GM12878 (cell line): ENCODE results near the gene SCNN1B. TPM values are rescaled to one million over a fixed set of nuclear protein-coding genes. Genes with fewer than 3 reads are reported as not detected.

Experiments used
- ATAC-seq: fragments of 200-7000 bp; cut with Tn5 transposase; 3 replicates; pipeline ENCODE4 v1.9.1; 2020; ENCODE audit warnings: mild to moderate bottlenecking, moderate library complexity
- BruUV-seq: library from RNA; stranded (reverse); fragments of 400-500 nt; replicated peaks from 2 replicates; lab custom pipeline; 2021; lab: Mats Ljungman, UMichigan
- CTCF ChIA-PET: fragments of 300-600 bp; sonication (Branson Sonifier 250); formaldehyde crosslinking; extraction: SDS; loops from one replicate; lab custom pipeline; 2021; ENCODE audit warnings: inconsistent platforms; lab: Yijun Ruan, JAX
- POLR2A ChIA-PET: fragments of 350-600 bp; formaldehyde crosslinking; extraction: SDS; loops from one replicate; lab custom pipeline; 2021; ENCODE audit warnings: inconsistent platforms; lab: Charles Lee
- RAD21 ChIA-PET: fragments of 300-600 bp; sonication (Branson Sonifier 250); formaldehyde crosslinking; loops from one replicate; lab custom pipeline; 2023; ENCODE audit warnings: antibody characterized with exemption; ENCODE audit not compliant: unreplicated experiment; lab: Charles Lee
- SMC1A ChIA-PET: fragments of 300-600 bp; sonication (Branson Sonifier 250); formaldehyde crosslinking; loops from one replicate; lab custom pipeline; 2023; ENCODE audit not compliant: unreplicated experiment, uncharacterized antibody; lab: Charles Lee
- DNase-seq: peaks from one replicate; pipeline ENCODE4 v3.0.0-alpha.2; 2011; ENCODE audit warnings: low read depth, low spot score
- FAIRE-seq: peaks from 3 replicates; lab custom pipeline; 2011; peaks lifted over from hg19 to GRCh38; lab: Jason Lieb, UNC
- H2AFZ ChIP-seq: 2 replicates; pipeline ENCODE4 v1.6.0; 2011; ENCODE audit warnings: low read depth, low read length, control low read depth; ENCODE audit not compliant: control insufficient read depth
- H3K27ac ChIP-seq: 2 replicates; pipeline ENCODE4 v1.5.1; 2011; ENCODE audit warnings: control low read depth; ENCODE audit not compliant: control insufficient read depth, insufficient read depth
- H3K27me3 ChIP-seq, 2 experiments: replicated peaks in 1 of 2; 2 replicates each; pipeline versions ENCODE4 v1.6.0 to v1.6.1; 2011; ENCODE audit warnings: low read length in 1 of 2; ENCODE audit not compliant: control insufficient read depth in 2 of 2, insufficient read depth in 2 of 2
- H3K36me3 ChIP-seq, 2 experiments: 2 replicates each; pipeline ENCODE4 v1.5.1; 2011; ENCODE audit warnings: low read length in 1 of 2; ENCODE audit not compliant: control insufficient read depth in 2 of 2, insufficient read depth in 2 of 2
- H3K4me1 ChIP-seq: 2 replicates; pipeline ENCODE4 v1.6.1; 2011; ENCODE audit warnings: mild to moderate bottlenecking, low read length, moderate library complexity, mixed read lengths; ENCODE audit not compliant: control insufficient read depth, insufficient read depth
- H3K4me2 ChIP-seq: 2 replicates; pipeline ENCODE4 v1.6.0; 2011; ENCODE audit warnings: control low read depth; ENCODE audit not compliant: control insufficient read depth, insufficient read depth
- H3K4me3 ChIP-seq: fragments of 200-600 bp; sonication (generic); 2 replicates; pipeline ENCODE4 v1.5.1; 2016
- H3K79me2 ChIP-seq: 2 replicates; pipeline ENCODE4 v1.6.0; 2011; ENCODE audit warnings: low read length; ENCODE audit not compliant: control insufficient read depth, insufficient read depth
- H3K9ac ChIP-seq: 2 replicates; pipeline ENCODE4 v1.8.0; 2011; ENCODE audit warnings: low read length, control low read depth, mixed read lengths; ENCODE audit not compliant: control insufficient read depth, insufficient read depth
- H3K9me3 ChIP-seq: replicated peaks from 3 replicates; pipeline ENCODE4 v1.5.1; 2011; ENCODE audit warnings: mild to moderate bottlenecking, low read length; ENCODE audit not compliant: control insufficient read depth, insufficient read depth
- H4K20me1 ChIP-seq: 2 replicates; pipeline ENCODE4 v1.6.0; 2011; ENCODE audit not compliant: control insufficient read depth, insufficient read depth
- E2F8 ChIP-seq: fragments of 450-650 bp; IDR thresholded peaks from 2 replicates; pipeline ENCODE4 v1.6.1; 2018; ENCODE audit warnings: mild to moderate bottlenecking, low read depth, moderate library complexity; ENCODE audit not compliant: partially characterized antibody
- E4F1 ChIP-seq: fragments of 450-650 bp; IDR thresholded peaks from 2 replicates; pipeline ENCODE4 v1.6.1; 2018; ENCODE audit warnings: borderline replicate concordance, mild to moderate bottlenecking; ENCODE audit not compliant: partially characterized antibody
- EP300 ChIP-seq, 2 experiments: fragments of 150-350 bp in 1 of 2; IDR thresholded peaks; 2 replicates each; pipeline ENCODE4 v1.6.1; 2011 to 2012; ENCODE audit warnings: low read depth in 2 of 2, low read length in 2 of 2, borderline replicate concordance in 1 of 2, improper control_type of control experiment in 1 of 2, inconsistent platforms in 1 of 2; ENCODE audit not compliant: control insufficient read depth in 1 of 2
- KLF5 ChIP-seq: fragments of 450-650 bp; IDR thresholded peaks from 2 replicates; pipeline ENCODE4 v1.6.1; 2014; ENCODE audit warnings: mild to moderate bottlenecking; ENCODE audit not compliant: partially characterized antibody
- MYB ChIP-seq: fragments of 150-350 bp; IDR thresholded peaks from 2 replicates; pipeline ENCODE4 v1.6.1; 2014; ENCODE audit warnings: mild to moderate bottlenecking, low read depth, low read length, borderline replicate concordance
- NFXL1 ChIP-seq: fragments of 450-650 bp; IDR thresholded peaks from 2 replicates; pipeline ENCODE4 v1.6.1; 2017; ENCODE audit warnings: antibody characterized with exemption, mild to moderate bottlenecking, borderline replicate concordance
- NFYA ChIP-seq: IDR thresholded peaks from 2 replicates; pipeline ENCODE4 v1.6.1; 2011; ENCODE audit warnings: low read depth, mild to moderate bottlenecking, low read length, improper control_type of control experiment, borderline replicate concordance
- SMAD5 ChIP-seq: IDR thresholded peaks from 2 replicates; pipeline ENCODE4 v1.6.1; 2016; ENCODE audit warnings: antibody characterized with exemption, low read depth
- TBL1XR1 ChIP-seq: IDR thresholded peaks from 2 replicates; pipeline ENCODE4 v1.6.1; 2012; ENCODE audit warnings: low read depth, low read length, improper control_type of control experiment
- ZNF592 ChIP-seq: fragments of 450-650 bp; IDR thresholded peaks from 2 replicates; pipeline ENCODE4 v1.6.1; 2017; ENCODE audit warnings: mild to moderate bottlenecking, moderate library complexity
- ZZZ3 ChIP-seq: IDR thresholded peaks from 2 replicates; pipeline ENCODE4 v1.6.1; 2011; ENCODE audit warnings: low read depth; ENCODE audit not compliant: control insufficient read depth, insufficient read length
- WGBS: methylation state at CpG from one replicate; pipeline ENCODE4 v1.1.6; 2016; ENCODE audit warnings: low lambda C conversion rate; ENCODE audit not compliant: insufficient replicate concordance, insufficient coverage; ENCODE audit errors: missing lambda C conversion rate; 5-methylcytosine and 5-hydroxymethylcytosine counted together
- in situ Hi-C: fragments of 300-500 bp; cut with MboI; formaldehyde crosslinking; loops from 9 replicates; pipeline ENCODE4 v1.14.3; 2018; ENCODE audit warnings: mixed read lengths
- intact Hi-C: fragments of 100-400 bp; cut with micrococcal nuclease; formaldehyde crosslinking; loops from one replicate; pipeline ENCODE4 v1.14.2; 2022; ENCODE audit not compliant: unreplicated experiment
- polyA plus RNA-seq, 11 experiments: library from polyadenylated mRNA; depleted of rRNA in 4 of 11; unstranded in 6 of 11; stranded (reverse) in 5 of 11; fragments of >200 nt; fragmentation: Nextera tagmentation in 4 of 11; fragmentation: Illumina TruSeq in 1 of 11; extraction: Ambion mirVana in 4 of 11; extraction: Trizol in 1 of 11; gene quantifications; 1 replicate in 1 of 11; 2 replicates in 10 of 11; pipeline versions ENCODE4 v1.2.1 to v1.2.3, GENCODE V29; 2011 to 2016; ENCODE audit warnings: inconsistent platforms in 2 of 11, missing spikeins in 2 of 11, low read depth in 1 of 11
- total RNA-seq, 4 experiments: library from RNA; depleted of rRNA in 3 of 4; stranded (reverse); fragments of >200 nt in 3 of 4; fragmentation: Illumina TruSeq in 1 of 4; extraction: Trizol in 1 of 4; gene quantifications; 2 replicates each; pipeline versions ENCODE4 v1.2.1 to v1.2.3, GENCODE V29; 2013 to 2021

Gene SCNN1B
- total and polyA plus RNA-seq, 10 of the 15 experiments (the other 5 are each of a cell fraction or from before 2014, with no cell fraction given) = 0.28 to 1.5 (median 0.64) TPM

GRCh38 chr16:23398987-23399805 lies 97.1 kb downstream of the SCNN1B start:
- H3K4me3 ChIP-seq = no peak overlapping the region
- no peak for FAIRE-seq
- ChIA-PET RAD21 (interaction anchor here (0.8 kb wide), 1 partner anchor 36 kb away, joined by 3 read pairs; no protein-coding TSS in a partner anchor), POLR2A (interaction anchor here (0.8 kb wide), 1 partner anchor 10 kb away, joined by 3 read pairs; no protein-coding TSS in a partner anchor), SMC1A (interaction anchor here (0.5 kb wide), 1 partner anchor 92 kb away, joined by 3 read pairs; no protein-coding TSS in a partner anchor), CTCF (interaction anchor here (0.6 to 1.4 kb wide), 3 partner anchors 15 to 782 kb away, joined by 3 to 4 read pairs (median 3); no protein-coding TSS in a partner anchor)
- no peaks in the 10 kb centered on the region for H3K9me3 ChIP-seq
- no peak overlapping the region for H3K9ac ChIP-seq
- no peak for TF ChIP-seq E4F1
- no peak for TF ChIP-seq TBL1XR1
- TF ChIP-seq ZZZ3 = no peak
- no peak for TF ChIP-seq EP300 (IDR thresholded peaks at IDR 0.05; ENCODE audit: borderline replicate concordance in 1 of 2, control insufficient read depth in 1 of 2, low read depth in 2 of 2, low read length in 2 of 2)
- TF ChIP-seq MYB = no peak
- no peak for TF ChIP-seq KLF5
- TF ChIP-seq NFXL1 = no peak
- no peak for TF ChIP-seq NFYA
- no peak for TF ChIP-seq E2F8
- TF ChIP-seq ZNF592 = no peak
- no peak for TF ChIP-seq SMAD5
- BruUV-seq = no TSS peak
- no peak overlapping the region for H2AFZ ChIP-seq
- WGBS = 98% methylated on average over 17 of the region's 17 CpGs
- no peak for DNase-seq
- in situ Hi-C loops = no loop called here
- H3K4me2 ChIP-seq = no peak overlapping the region
- no peak overlapping the region for H3K27ac ChIP-seq
- H3K36me3 ChIP-seq = peaks cover 3 to 6% of the 10 kb centered on the region in 2 experiments; a peak in 3 of 4 replicates
- H4K20me1 ChIP-seq = no peaks in the 10 kb centered on the region
- no peaks in the 10 kb centered on the region for H3K79me2 ChIP-seq
- no peaks in the 10 kb centered on the region for H3K4me1 ChIP-seq
- intact Hi-C loops = no loop called here
- H3K27me3 ChIP-seq = no peaks in the 10 kb centered on the region
- ATAC-seq = no peak
